WTC11 (cell line): ENCODE measurements around the gene SP7.

ENCODE experiments used
- TCF7 ChIP-seq: sonication (generic); formaldehyde crosslinking; IDR thresholded peaks from 2 replicates; pipeline ENCODE4 v1.8.0; 2022; ENCODE audit warnings: mild to moderate bottlenecking, low read depth, missing genetic modification reagents, moderate library complexity
- TF ChIP-seq, protein P1 (sequence below): sonication (generic); formaldehyde crosslinking; IDR thresholded peaks from 2 replicates; pipeline ENCODE4 v1.8.0; 2022; ENCODE audit warnings: mild to moderate bottlenecking, missing genetic modification reagents

DNA sequence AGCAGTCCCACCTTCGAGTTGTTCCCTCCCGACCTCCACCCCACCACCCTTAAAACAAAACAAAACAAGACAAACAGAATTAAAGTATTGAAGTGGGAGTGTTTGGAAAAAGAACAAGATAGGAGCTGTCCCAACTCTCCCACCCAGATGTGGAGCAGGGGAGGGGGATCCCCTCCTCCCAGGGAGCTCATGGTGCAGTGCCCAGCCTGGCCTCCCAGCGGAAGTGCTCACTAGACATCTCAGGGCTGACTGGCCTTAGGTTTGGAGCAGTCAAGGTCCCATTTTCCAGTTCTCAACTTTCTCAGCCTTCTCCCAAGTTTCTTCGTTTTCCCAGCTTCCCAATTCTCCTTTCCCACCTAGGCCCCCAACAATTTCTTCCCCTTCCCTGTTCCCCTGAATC, 2.9 kb downstream of the SP7 start:
- TF ChIP-seq, protein P1, sequence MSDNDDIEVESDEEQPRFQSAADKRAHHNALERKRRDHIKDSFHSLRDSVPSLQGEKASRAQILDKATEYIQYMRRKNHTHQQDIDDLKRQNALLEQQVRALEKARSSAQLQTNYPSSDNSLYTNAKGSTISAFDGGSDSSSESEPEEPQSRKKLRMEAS: no peak
- no peak for TF ChIP-seq TCF7
